Measurements from ENCODE around the gene COL5A1.
"Not testable (repeated sequence)": the region's sequence is repeated elsewhere in the genome, so short reads cannot be mapped to it uniquely, and the experiment has no call there.

COL5A1 gene

DNA sequence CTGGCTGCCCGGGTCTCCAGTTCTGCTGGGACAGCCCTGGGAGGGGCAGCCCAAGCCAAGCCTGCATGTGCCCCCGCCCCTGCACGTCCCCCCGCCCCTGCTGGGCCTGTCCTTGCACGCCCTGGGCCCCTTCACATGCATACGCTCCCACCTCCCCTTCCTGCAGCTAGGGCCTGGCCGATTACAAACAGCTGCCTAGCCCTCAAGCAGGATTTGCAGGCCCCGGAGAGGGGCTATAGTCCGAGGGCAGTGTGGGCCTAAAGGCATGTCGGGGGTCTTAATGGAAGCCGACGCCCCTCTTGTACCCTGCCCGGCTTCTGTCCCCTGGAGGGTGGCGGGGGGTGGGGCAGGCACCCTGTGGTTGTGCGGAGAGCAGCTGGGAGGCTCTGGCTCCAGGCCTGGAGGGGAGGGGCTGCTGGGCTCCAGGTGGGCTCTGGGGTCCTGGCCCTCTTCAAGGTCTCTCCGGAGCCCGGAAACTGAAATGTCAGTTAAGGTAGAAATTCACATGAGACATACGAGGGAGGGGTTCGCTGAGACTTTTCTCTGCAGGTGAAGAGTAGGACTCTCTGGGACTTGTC is 16.9 kb downstream of the COL5A1 start:
- no peak for DNase-seq

GRCh38 chr9:134659688-134660131 is 18.1 kb downstream of the COL5A1 start:
- DNase-seq = no peak

DNA sequence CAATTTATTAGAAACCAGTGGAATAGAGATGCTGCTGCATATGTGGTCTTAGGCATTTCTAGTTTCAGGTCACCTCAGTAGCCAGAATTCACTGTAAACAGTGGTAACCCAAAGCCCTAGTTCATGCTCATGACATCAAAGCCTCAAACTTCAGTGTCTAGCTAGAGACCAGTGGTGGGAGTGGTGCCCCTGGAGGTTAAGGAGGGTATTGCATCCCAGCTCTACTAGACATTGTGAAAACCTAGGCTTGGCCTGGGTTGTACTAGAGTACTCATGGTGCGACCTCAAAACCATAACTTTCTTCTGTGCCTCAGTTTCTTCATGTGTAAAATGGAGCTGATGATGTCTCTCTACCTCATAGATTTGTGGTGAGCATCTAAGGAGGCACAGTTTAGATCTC is 18.8 kb downstream of the COL5A1 start:
- DNase-seq = peak; percentile 4

GRCh38 chr9:134661299-134661698 is 19.7 kb downstream of the COL5A1 start:
- no peak for DNase-seq

DNA sequence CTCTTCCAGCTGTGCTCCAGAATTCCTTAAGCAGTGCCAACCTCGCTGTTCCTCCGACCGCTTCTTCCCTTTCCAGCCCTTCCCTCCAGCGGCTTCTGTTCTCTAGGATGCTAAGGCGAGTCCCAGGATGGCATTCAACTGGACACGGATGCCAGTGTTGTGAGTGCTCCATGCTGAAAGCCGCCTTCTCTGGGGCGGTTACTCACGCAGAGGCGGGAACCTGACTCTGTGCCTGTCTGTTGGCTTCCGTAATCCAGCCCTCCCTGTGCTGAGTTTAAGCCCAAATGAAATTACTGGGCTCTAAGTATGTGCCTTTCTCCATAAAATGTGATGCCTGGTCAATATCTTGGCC is 20.2 kb downstream of the COL5A1 start:
- DNase-seq = no peak

DNA sequence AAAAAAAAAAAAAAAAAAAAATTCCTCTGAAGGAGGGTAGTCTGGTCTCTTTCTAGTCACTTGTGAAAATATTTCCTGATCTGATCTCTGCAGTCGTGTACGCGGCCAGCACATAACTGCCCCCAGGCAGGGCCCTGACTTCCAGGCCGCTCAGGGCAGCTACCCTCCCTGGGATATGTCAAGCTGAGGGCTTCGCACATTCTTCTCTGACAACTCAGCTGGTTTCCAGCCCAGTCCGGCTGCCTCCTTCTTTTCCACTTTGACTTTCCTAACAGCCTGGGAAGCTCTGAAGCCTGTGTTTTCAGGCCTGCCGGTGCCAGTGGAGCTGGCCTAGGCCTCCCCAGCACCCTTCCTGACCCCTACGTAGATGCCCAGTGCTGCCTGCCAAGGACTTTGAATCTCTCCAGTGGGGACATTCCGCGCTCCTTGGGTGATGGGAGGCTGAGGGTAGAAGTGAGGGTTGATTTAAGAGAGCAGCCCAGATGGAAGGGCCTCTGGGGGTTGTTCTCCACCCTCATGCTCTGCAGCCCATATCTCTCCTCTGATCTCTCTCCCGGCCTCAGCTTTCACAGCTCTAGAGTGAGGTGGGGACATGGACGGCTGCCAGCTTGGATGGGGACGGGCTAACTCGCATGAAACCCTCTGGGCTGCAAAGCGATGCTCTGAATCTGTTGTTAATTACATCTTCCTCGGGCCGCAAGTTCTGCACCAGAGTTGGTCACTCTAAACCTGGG is 20.7 kb downstream of the COL5A1 start:
- no peak for DNase-seq

GRCh38 chr9:134663084-134663483 is 21.5 kb downstream of the COL5A1 start:
- DNase-seq = no peak

- no peak for DNase-seq
These were observed 22.3 kb downstream of the COL5A1 start for GRCh38 chr9:134663753-134664415.

DNA sequence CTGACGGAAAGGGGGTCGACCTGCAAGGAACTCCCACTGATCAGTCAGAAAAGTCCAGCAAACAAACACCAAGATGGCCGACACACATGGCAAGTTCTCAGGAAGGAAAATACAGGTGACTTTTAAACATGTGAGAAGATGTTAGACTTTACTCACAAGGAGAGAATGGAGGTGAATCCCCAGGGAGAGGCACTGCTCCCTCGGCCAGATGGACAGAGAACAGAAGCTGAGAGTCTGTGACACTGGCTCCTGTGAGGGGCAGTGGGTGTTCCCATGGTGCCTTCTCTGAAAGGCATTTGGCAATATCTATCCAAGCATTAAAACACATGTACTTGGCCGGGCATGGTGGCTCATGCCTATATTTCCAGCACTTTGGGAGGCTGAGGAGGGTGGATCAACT is 22.8 kb downstream of the COL5A1 start:
- DNase-seq = no peak

- no peak for DNase-seq
These were observed 24.6 kb downstream of the COL5A1 start for GRCh38 chr9:134666208-134666607.

GRCh38 chr9:134666831-134667230 is 25.2 kb downstream of the COL5A1 start:
- peak; percentile 79 for DNase-seq

- not testable (repeated sequence) for DNase-seq
These were observed 27.4 kb downstream of the COL5A1 start for GRCh38 chr9:134668977-134669376.

GRCh38 chr9:134669399-134669955 is 27.9 kb downstream of the COL5A1 start:
- DNase-seq = no peak

DNA sequence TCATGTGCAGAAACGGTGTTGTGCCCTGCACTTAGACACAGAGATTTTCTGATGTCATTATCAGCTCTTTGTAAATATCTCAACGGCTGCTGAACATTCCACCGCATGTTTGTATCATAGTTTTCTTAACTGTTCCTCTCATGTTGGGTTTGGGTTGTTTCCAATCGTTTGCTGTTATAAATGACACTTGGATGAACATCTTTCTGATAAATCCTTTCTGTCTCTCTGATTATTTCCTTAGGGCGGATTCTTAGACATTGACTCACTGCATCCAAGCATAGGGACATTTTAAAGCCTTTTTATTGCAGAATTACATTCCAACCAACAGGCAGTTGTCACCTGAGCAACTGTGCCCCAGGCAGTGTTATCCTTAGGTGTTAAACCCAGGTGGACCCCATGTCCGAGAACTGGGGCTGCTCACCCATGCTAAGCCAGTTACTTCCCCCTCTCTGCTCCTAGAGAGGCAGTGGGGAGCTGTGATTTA is 28.5 kb downstream of the COL5A1 start:
- DNase-seq = no peak

GRCh38 chr9:134670851-134671281 is 29.3 kb downstream of the COL5A1 start:
- DNase-seq = no peak

DNA sequence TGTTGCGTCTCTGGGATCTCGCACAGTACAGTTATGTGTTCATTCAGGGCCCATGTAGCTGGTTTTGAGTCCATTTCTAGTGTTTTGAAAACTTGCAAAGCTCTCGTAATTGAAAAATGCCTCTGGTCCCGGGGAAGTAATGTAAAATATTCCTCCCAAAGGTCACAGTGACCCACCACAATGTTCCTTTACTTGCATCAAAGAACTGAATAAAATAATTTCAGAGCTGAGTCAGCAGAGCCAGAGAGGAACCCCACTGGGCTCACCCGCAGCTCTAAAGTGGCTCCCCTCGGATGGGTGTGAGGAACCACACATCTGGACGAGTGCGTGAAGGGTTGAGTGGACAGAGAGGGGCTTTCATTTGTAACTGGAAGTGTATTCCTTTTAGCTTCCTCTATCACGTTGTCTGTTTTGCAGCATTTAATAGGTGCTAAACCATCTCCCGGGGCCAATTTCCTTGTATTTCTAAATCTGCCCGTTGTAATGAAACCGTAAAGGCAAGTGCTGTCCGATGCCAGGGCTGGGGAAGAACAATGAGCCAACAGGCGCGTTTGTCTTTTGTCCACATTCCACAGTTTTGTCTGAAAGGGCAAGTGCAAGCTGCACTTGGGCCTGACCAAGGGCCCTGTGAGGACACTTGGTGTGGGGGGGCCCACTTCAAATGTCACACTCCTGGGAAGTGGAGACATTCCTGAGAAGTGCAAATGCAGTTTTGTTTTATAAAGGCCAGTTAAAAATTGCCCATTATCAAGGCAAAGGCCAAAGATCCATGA is 29.9 kb downstream of the COL5A1 start:
- DNase-seq = no peak

GRCh38 chr9:134676361-134676760 is 34.8 kb downstream of the COL5A1 start:
- no peak for DNase-seq

GRCh38 chr9:134676886-134677285 is 35.3 kb downstream of the COL5A1 start:
- no peak for DNase-seq

DNA sequence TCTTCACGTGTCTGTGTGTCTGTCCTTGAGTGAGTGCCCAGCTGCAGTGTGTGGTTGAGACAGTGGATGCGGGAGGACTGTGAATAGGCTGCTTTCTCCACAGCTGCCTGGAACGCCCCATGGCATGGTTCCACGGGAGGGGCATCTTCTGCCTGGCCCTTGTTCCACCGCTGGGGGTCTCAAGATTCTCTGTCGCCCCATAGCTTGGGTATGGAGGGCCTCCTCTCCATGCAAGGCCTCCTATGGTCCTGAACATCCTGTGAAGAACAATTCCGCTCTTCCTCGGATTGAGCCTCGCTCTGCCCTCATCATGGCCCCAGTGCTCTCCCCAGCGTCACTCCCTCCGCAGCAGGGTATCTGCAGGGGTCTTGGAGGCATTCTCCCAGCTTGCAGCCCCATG is 36.1 kb downstream of the COL5A1 start:
- DNase-seq = no peak

DNA sequence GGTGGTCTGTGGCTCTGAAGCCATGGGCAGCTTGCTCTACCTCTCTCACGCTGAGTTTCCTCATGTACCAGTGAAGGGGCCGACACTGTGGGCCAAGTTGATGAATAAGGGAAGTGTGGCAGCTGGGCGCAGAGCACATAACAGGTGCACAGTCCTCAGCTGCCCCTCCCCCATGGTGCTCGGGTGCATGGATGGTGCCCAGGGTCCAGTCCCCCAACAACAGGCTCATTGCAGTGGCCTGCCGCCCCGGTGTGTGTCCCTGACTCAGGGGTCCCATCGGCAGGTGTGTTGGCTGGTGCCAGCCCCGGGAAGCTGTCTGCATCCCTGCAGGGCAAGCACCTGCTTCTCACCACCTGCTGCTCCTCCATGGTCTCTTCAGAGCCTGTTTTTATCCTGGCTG is 36.6 kb downstream of the COL5A1 start:
- DNase-seq = no peak

DNA sequence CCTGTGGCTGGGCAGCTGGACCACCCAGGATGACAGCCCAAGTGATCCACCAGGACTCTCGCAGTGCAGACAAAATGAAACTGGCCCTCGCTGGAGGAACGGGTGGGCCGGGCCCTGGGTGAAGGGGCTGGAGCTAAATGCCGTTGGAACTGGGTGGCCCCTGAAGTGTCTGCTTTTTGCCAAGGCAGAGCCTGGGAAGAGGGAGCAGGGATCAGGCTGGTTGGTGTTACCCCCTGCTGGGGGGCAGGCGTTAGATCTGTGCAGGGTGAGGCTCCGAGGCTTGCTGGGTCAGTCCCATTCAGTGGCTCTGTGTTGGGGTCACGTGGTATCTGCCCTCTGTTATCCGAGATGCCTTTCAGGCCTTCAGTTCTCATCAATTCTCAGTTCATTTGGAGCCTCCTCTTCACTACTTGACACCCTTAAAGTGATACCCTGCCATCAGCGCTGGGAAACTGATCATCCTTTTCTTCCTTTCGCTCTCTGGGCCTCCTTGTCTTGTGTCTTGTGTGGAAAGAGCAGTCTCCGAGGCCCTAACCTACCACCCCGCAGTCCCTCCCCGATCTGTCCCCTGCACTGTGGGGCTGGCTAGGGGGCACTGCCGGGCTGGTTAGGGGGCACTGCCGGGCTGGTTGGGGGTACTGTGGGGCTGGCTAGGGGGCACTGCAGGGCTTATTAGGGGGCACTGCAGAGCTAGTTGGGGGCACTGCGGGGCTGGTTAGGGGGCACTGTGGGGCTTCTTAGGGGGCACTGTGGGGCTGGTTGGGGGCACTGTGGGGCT is 37.3 kb downstream of the COL5A1 start:
- DNase-seq = no peak

Data from MV-4-11 (cell line).